IPS-NIHi11 (cell line): Measurements from ENCODE around the gene MCF2L.
"Not testable (repeated sequence)": the region's sequence is repeated elsewhere in the genome, so short reads cannot be mapped to it uniquely, and the experiment has no call there.

Experiments
- DNase-seq: peaks from one replicate; pipeline ENCODE4 v3.0.0; 2012; ENCODE audit warnings: mixed read lengths, low spot score

The MCF2L gene

GRCh38 chr13:113096052-113096744, 127.2 kb downstream of the MCF2L start:
- no peak for DNase-seq

- DNase-seq: no peak
Observed at GRCh38 chr13:113096745-113097305, 127.8 kb downstream of the MCF2L start.

DNA sequence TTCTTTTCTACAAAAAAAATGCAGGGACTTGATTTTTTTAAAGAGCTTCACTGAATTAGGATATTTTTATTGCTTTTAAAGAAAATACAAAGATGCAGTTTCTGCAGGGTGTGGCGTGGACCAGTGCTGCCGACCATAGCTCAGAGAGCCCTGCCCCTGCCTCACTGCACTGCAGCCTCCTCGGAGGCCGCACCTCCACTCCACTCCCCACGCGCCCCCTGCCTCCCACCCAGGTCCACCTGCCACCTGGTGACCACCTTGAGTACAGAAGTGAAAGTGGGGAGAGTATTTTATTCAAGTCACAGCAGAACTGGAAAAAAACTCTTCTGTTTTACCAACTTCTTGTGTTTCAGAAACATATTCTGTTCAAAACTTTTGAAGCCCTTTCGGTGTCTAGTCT, 128.6 kb downstream of the MCF2L start:
- no peak for DNase-seq

DNA sequence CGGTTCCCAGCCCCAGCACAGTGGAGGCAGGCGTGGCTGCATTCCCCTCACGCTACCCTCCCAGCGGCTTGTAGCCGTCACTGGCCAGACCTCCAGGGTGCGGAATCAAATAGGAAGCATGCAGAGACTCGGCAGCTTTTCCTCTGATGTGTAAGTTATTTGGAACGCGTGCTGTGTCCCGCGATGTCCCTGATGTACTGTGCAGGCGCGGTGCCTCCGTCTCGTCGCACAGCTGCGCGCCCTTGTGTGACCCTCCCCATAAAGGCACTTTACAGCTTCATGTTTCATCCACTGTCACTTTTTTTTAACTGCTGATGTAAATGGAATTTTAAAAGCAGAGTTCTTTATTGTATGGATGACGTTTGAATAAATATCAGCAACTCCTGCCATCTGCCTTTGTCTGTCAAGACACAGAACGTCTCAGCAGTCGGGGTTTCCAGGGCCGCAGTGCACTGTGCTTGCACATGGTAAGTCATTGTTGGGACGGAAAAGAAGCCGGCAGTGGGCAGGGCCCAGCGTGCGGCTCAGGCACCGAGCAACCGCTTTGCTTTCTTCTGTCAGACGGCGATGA, 129.2 kb downstream of the MCF2L start:
- no peak for DNase-seq

DNA sequence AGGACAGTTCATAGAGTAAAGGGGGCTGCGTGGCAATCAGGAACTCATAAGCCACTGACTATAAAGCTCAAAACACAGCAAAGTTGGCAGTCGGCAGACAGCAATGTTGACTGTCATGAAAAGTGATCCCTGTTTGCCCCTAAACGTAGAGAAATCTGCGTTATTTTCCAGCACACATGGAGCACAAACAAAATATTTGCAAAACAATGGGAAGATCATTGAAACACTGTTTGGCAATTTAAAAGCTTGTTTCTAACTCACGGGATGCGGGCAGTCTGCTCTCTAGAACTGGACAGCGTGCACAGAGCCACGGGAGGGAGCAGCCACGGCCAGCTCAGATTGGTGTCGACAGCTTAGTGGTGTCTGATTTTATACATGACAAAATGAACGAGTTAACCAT, 130.1 kb downstream of the MCF2L start:
- DNase-seq: no peak

- not testable (repeated sequence) for DNase-seq
Observed at GRCh38 chr13:113102302-113102701, 133.3 kb downstream of the MCF2L start.

DNA sequence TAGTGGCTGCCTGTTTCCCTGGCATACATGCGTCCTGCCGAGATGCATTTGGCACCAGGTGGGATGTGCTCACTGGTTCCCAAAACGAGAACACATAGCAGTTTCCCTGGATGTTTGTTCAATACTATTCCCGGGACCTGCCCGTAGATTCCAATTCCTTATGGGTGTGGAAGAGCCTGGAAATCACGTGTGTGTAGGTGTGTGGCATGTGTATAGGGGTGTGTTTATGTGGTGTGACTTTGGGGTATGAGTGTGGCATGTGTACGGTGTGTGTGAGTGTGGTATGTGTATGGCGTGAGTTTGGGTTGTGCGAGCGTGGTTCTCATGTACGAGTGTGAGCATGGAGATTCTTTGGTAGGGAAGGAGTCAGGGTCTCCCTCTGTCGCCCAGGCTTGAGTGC, 133.7 kb downstream of the MCF2L start:
- DNase-seq: no peak

DNA sequence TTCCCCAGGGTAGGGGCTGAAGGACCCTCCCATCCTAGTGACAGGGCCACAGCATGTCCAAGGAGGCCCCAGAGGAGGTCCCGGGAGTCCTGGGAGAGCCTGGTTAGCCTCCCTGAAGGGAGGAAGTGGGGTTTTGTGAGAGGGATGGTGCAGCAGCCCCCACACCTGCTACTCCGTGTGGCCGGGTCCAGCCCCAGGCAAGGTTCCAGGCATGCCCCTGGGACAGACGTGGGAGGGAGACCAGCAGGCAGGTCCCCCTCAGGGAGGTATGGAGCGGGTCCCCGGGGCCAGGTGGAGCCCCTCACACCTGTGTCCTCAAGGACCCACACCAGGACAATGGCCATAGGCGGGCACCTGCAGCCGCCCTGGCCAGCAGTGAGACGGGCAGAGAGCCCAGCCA, 134.6 kb downstream of the MCF2L start:
- no peak for DNase-seq

GRCh38 chr13:113105032-113105920, 136.3 kb downstream of the MCF2L start, which contains the start of gene F7:
F7 (plus strand) TSS chr13:113105791; CDS start chr13:113105842, 51 bp downstream.
- DNase-seq: no peak

GRCh38 chr13:113105921-113106452, 137.0 kb downstream of the MCF2L start:
- DNase-seq: no peak

DNA sequence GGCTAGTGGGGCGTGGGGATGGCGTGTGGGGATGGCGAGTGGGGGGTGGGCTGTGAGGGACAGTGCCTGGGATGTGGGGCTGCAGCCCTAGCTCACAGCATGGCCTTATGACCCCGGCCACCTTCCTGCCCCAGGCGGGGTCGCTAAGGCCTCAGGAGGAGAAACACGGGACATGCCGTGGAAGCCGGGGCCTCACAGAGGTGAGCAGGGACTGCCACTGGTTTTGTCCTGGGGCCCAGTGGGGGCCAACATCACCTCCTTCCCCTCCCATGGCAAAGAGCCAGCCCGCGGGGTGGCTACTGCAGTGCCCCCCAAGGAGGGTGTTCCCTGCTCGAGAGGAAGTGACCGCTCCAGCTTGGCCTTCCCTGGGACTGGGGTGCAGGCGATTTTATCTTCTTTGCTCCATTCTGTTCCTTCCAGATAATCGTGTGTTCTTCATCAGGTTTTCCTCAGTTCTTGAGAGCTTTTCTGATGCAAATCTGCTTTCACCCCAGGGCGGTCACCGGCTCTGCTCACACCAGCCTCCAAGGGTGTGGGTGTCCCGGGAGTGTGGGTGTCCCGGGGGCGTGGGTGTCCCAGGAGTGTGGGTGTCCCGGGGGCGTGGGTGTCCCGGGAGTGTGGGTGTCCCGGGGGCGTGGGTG, 137.8 kb downstream of the MCF2L start:
- no peak for DNase-seq

- DNase-seq: not testable (repeated sequence)
Observed at GRCh38 chr13:113108521-113108920, 139.5 kb downstream of the MCF2L start.

DNA sequence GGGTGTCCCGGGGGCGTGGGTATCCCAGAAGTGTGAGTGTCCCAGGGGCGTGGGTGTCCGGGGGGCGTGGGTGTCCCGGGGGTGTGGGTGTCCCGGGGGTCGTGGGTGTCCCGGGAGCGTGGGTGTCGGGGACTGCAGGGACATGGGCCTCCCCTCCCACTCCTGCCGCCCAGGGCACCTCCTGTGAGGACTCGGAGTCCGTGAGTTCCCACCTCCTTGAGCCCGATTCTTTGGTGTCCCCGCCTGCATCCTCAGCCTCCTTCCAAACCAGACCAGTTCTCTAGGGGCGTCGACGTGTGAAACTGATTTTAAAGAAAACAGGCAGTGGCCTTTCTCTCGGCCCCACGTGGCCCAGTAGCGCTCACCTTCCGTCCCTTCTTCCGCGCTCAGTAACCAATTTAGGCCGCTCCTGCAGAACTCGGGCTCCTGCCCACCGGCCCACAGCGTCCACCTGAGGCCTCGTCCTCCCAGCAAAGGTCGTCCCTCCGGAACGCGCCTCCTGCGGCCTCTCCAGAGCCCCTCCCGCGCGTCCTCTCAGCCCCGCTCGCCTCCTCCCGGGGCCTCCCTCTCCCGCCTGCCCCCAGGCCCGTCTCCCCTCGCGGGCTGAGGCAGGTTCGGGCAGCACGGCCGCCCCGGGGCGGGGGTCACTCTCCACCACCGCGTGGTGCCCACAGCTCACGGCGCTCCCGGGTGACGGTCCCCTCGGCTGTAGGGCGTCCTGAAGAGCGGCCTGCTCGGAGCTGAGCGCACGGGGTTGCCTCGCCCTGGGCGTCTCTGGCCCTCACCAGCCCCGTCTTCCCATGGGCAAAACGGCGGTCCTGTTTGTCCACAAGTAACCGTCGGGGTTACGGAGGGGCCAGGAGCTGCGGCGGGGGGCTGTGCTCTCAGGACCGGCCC, 140.4 kb downstream of the MCF2L start:
- DNase-seq: no peak

DNA sequence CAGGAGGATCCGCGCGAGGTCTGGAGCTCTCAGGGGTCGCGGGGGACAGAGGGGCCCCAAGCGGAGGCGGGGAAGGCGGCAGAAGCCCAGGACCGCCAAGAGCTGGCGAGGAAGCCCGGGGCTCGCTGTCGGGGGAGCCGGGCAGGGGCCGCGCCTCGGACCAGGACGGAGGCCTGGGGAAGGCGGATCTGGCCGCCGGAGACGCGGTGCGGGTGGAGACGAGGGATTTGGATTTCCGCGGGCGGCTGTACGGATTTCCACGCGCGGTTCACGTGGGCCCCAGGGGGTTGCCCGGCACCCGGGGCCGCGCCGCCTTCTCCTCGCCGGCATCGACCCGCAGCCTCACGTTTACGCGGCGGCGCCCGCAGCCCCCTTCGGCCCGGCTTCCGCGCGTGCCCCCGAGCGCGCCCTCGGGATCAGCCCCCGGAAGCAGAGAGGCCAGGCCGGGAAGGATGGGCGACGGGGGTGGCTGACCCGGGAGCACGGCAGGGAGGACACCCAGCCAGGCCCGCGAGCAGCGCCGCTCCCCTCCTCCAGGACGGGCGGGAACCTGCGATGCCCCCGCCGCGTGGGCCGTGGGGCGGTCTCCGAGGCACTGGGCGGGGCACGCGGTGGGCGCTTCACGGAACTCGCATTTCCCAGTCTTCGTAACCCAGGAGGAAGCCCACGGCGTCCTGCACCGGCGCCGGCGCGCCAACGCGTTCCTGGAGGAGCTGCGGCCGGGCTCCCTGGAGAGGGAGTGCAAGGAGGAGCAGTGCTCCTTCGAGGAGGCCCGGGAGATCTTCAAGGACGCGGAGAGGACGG, 141.2 kb downstream of the MCF2L start:
- no peak for DNase-seq

DNA sequence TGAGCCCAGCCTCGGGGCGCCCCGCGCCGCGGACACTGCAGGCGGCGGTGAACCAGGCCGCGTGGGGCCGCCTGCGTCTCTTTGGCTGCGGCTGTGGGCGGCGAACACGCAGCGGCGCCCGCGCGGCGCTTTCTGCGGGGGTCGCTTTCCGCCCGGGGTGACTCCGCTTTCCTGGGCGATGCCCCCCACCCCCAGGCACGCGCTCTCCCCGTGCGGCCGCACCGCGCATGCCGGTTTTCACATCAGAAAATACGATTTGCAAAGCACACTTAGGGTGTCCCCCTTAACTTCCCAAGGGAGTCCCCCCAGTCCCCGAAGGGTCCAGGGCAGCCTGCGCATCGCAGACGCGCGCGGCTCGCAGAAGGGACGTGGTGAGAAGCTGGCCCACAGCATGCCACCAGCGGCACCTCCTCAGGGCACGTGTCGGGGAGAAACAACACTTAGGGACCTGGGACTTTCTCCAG, 141.9 kb downstream of the MCF2L start:
- no peak for DNase-seq

GRCh38 chr13:113111821-113112220, 142.8 kb downstream of the MCF2L start:
- DNase-seq: not testable (repeated sequence)

- DNase-seq: not testable (repeated sequence)
Observed at GRCh38 chr13:113112475-113112874, 143.5 kb downstream of the MCF2L start.

GRCh38 chr13:113112893-113113845, 144.2 kb downstream of the MCF2L start:
- no peak for DNase-seq
